Measurements from ENCODE around the gene MRPL24.

MRPL24 gene

DNA sequence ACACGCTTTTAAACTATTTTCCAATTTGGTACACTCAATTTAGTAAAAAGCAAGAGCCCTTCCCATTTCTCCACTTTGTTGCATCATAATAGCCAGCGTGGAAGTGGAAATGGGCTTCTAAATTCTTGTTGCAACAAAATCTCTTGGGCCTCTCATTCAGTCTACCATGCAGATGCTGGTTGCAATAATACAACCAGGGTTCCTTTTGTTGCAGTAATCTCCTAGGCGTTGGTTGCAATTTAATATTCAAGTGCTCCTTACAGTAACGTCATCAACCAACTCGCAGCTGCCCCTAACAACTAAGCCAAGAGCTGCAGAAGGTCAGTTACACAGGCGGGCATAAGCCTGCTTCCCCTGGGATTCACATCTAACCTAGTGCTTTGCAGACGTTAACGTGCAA lies 13.3 kb upstream of the MRPL24 start:
- TF ChIP-seq POLR2AphosphoS5 (IDR thresholded peaks at IDR 0.05; ENCODE audit: low read depth) (no peak), CTCF (IDR thresholded peaks at IDR 0.05; ENCODE audit: insufficient read depth, low read length) (no peak), GABPA (IDR thresholded peaks at IDR 0.05; ENCODE audit: low read depth) (no peak), SPI1 (IDR thresholded peaks at IDR 0.05; ENCODE audit: borderline replicate concordance, low read depth) (no peak)
- TF ChIP-seq, protein P1, sequence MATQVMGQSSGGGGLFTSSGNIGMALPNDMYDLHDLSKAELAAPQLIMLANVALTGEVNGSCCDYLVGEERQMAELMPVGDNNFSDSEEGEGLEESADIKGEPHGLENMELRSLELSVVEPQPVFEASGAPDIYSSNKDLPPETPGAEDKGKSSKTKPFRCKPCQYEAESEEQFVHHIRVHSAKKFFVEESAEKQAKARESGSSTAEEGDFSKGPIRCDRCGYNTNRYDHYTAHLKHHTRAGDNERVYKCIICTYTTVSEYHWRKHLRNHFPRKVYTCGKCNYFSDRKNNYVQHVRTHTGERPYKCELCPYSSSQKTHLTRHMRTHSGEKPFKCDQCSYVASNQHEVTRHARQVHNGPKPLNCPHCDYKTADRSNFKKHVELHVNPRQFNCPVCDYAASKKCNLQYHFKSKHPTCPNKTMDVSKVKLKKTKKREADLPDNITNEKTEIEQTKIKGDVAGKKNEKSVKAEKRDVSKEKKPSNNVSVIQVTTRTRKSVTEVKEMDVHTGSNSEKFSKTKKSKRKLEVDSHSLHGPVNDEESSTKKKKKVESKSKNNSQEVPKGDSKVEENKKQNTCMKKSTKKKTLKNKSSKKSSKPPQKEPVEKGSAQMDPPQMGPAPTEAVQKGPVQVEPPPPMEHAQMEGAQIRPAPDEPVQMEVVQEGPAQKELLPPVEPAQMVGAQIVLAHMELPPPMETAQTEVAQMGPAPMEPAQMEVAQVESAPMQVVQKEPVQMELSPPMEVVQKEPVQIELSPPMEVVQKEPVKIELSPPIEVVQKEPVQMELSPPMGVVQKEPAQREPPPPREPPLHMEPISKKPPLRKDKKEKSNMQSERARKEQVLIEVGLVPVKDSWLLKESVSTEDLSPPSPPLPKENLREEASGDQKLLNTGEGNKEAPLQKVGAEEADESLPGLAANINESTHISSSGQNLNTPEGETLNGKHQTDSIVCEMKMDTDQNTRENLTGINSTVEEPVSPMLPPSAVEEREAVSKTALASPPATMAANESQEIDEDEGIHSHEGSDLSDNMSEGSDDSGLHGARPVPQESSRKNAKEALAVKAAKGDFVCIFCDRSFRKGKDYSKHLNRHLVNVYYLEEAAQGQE (IDR thresholded peaks at IDR 0.05; ENCODE audit: insufficient replicate concordance, low read depth) = no peak
- no peak for DNase-seq (ENCODE audit: low read depth in 1 of 2, low spot score in 1 of 2)
- H3K4me3 ChIP-seq (replicated peaks; ENCODE audit: insufficient read depth, low read length) = no peak overlapping the region

DNA sequence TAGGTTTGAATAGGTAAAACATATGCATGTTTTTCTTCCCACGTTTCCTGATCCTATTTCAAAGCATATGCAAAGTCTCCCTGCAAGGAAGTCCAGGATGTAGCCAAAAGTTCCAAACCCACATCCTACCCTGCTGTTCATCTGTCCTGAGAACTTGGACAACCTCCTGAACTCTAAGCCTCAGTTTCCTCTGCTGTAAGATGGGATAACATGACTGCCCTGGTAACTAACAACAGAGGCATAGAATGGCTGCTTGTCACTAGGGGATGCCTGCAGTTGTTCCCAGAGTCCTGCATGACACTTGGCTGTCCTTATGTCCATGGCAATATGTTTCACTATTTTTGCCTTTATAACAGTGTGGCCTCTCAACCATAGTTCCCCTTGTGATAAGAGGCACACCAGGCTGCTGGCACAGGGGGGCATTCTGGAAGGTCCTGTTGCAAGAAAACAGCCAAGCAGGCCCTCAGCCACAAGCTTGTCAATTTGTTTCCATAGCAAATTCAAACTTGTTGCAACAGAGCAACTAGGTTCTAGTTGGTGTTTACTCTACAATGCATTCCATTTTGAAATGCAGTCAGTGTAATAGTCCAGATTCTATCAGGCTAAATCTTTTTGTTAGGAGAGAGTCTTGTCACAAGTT lies 12.1 kb upstream of the MRPL24 start:
- TF ChIP-seq, protein P1 (IDR thresholded peaks at IDR 0.05; ENCODE audit: insufficient replicate concordance, low read depth) = no peak
- no peak; the same call in 1 of the 2 replicates for TF ChIP-seq POLR2AphosphoS5 (IDR thresholded peaks at IDR 0.05; ENCODE audit: low read depth)
- no peak for TF ChIP-seq GABPA (IDR thresholded peaks at IDR 0.05; ENCODE audit: low read depth)
- no peak for TF ChIP-seq SPI1 (IDR thresholded peaks at IDR 0.05; ENCODE audit: borderline replicate concordance, low read depth)
- TF ChIP-seq CTCF (IDR thresholded peaks at IDR 0.05; ENCODE audit: insufficient read depth, low read length) = no peak

More for the DNA sequence above, 13.3 kb upstream of the MRPL24 start:
- Histone ChIP-seq H3K27me3 (ENCODE audit: insufficient read depth, poor library complexity, severe bottlenecking) (no peaks in the 10 kb centered on the region), H3K27ac (replicated peaks) (no peak overlapping the region; the same call in 1 of the 2 replicates)

DNA sequence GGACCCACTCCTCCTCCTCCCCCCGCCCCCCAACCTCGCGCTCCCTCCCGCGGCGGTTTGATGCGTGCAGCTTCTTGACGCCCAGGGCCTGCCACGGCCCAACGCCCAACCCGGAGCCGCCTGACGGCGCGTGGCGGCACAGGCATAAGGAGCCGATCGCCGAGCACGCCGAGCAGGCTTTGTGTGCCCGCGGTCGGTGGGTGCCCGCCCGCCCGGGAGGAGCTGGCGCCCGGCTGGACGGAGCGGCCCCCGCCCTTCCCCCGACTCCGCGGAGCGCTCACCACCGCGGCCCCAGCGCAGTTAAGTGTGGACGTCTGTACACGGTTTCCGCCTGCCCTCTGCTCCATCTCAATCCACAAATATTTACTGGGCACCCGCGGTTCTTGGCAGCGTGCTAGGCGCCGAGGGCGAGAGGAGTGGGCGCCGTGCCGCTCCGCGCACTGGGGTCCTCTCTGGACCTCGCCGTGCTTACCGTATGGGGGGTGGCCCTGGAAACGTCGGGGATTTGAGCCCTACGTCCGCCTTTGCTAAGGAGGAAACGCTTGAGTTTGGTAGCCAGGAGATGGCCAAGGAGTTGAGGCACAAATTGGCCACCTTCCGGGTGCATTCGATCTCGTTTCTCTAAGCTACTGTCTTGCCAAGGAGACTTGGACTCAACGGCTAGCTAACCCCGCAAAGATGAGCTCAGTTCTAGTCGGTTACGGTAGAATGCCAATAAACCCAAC lies 11.0 kb upstream of the MRPL24 start:
- Histone ChIP-seq H3K27ac (replicated peaks) (peak overlapping the region; percentile 96), H3K4me3 (replicated peaks; ENCODE audit: insufficient read depth, low read length) (peak overlapping the region; percentile 50), H3K27me3 (ENCODE audit: insufficient read depth, poor library complexity, severe bottlenecking) (no peaks in the 10 kb centered on the region)
- peak; percentile 94 to 99 for DNase-seq (ENCODE audit: low read depth in 1 of 2, low spot score in 1 of 2)
- TF ChIP-seq CTCF (IDR thresholded peaks at IDR 0.05; ENCODE audit: insufficient read depth, low read length) (no peak), GABPA (IDR thresholded peaks at IDR 0.05; ENCODE audit: low read depth) (no peak), SPI1 (IDR thresholded peaks at IDR 0.05; ENCODE audit: borderline replicate concordance, low read depth) (no peak), POLR2AphosphoS5 (IDR thresholded peaks at IDR 0.05; ENCODE audit: low read depth) (peak; percentile 76)
- TF ChIP-seq, protein P1 (IDR thresholded peaks at IDR 0.05; ENCODE audit: insufficient replicate concordance, low read depth) = peak; percentile 40

More for the DNA sequence above, 12.1 kb upstream of the MRPL24 start:
- Histone ChIP-seq H3K4me3 (replicated peaks; ENCODE audit: insufficient read depth, low read length) (peak overlapping the region; percentile 50), H3K27ac (replicated peaks) (peak overlapping the region; percentile 96), H3K27me3 (ENCODE audit: insufficient read depth, poor library complexity, severe bottlenecking) (no peaks in the 10 kb centered on the region)
- peak; percentile 45 to 66 for DNase-seq (ENCODE audit: low read depth in 1 of 2, low spot score in 1 of 2)

All from HL-60 (cell line).